GM23338 (cell line): ENCODE measurements around the gene NANS.

Experiments
- ETS1 ChIP-seq: IDR thresholded peaks from 2 replicates; pipeline ENCODE4 v1.6.1; 2016; ENCODE audit warnings: antibody characterized with exemption
- EZH2 ChIP-seq: fragments of 200-600 bp; sonication (generic); IDR thresholded peaks from one replicate; pipeline ENCODE4 v1.8.0; 2017; ENCODE audit warnings: antibody characterized with exemption, mild to moderate bottlenecking, low read depth; ENCODE audit not compliant: unreplicated experiment
- EZH2phosphoT487 ChIP-seq: fragments of 200-600 bp; sonication (generic); IDR thresholded peaks from one replicate; pipeline ENCODE4 v1.8.1; 2018; ENCODE audit warnings: antibody characterized with exemption; ENCODE audit not compliant: unreplicated experiment
- JUNB ChIP-seq: IDR thresholded peaks from one replicate; pipeline ENCODE4 v1.6.1; 2016; ENCODE audit warnings: antibody characterized with exemption; ENCODE audit not compliant: unreplicated experiment
- NANOG ChIP-seq: IDR thresholded peaks from 2 replicates; pipeline ENCODE4 v1.6.1; 2016; ENCODE audit warnings: antibody characterized with exemption, borderline replicate concordance
- POLR2AphosphoS5 ChIP-seq: IDR thresholded peaks from 2 replicates; pipeline ENCODE4 v1.6.1; 2016; ENCODE audit warnings: antibody characterized with exemption, low read depth
- REST ChIP-seq: IDR thresholded peaks from one replicate; pipeline ENCODE4 v1.6.1; 2018; ENCODE audit warnings: antibody characterized with exemption; ENCODE audit not compliant: unreplicated experiment
- STAT1 ChIP-seq: IDR thresholded peaks from one replicate; pipeline ENCODE4 v1.6.1; 2016; ENCODE audit warnings: antibody characterized with exemption; ENCODE audit not compliant: unreplicated experiment
- TF ChIP-seq, protein P1 (sequence below), 2 experiments: fragments of 200-600 bp in 1 of 2; sonication (generic) in 1 of 2; conservative IDR thresholded peaks; 2 replicates each; pipeline versions ENCODE4 v1.5.1 to v1.6.1; 2016 to 2017; ENCODE audit warnings: antibody characterized with exemption in 2 of 2, low read depth in 2 of 2, mild to moderate bottlenecking in 2 of 2, moderate library complexity in 1 of 2
- TF ChIP-seq, protein P2 (sequence below): fragments of 250-450 bp; sonication (Bioruptor Pico); IDR thresholded peaks from 2 replicates; pipeline ENCODE4 v1.5.0; 2020; ENCODE audit warnings: mild to moderate bottlenecking, moderate library complexity

DNA sequence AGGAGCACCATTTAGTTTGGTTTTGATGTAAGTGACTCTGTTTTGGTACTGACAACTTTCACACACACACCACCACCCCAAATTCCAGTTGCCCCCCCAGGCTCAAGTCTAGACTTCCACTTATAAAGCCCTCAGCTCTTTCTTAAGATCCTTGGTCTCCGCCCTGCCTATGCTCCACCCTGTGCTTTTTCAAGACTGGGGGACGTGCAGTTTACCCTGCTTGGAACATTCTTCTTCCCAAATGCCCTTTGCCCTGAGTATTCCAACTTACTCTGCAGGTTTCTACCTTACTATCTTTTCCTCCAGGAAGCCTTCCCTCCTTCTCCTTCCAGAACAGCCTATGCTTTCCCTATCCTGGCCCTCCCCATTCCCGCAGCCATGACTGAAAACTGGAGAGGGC lies 63.9 kb downstream of the NANS start:
- TF ChIP-seq REST (no peak), EZH2 (no peak), POLR2AphosphoS5 (no peak), EZH2phosphoT487 (no peak), JUNB (no peak), ETS1 (no peak), STAT1 (no peak), NANOG (no peak)
- TF ChIP-seq, protein P1, sequence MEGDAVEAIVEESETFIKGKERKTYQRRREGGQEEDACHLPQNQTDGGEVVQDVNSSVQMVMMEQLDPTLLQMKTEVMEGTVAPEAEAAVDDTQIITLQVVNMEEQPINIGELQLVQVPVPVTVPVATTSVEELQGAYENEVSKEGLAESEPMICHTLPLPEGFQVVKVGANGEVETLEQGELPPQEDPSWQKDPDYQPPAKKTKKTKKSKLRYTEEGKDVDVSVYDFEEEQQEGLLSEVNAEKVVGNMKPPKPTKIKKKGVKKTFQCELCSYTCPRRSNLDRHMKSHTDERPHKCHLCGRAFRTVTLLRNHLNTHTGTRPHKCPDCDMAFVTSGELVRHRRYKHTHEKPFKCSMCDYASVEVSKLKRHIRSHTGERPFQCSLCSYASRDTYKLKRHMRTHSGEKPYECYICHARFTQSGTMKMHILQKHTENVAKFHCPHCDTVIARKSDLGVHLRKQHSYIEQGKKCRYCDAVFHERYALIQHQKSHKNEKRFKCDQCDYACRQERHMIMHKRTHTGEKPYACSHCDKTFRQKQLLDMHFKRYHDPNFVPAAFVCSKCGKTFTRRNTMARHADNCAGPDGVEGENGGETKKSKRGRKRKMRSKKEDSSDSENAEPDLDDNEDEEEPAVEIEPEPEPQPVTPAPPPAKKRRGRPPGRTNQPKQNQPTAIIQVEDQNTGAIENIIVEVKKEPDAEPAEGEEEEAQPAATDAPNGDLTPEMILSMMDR (conservative IDR thresholded peaks at IDR 0.05; ENCODE audit: low read depth in 2 of 2), result no peak
- TF ChIP-seq, protein P2, sequence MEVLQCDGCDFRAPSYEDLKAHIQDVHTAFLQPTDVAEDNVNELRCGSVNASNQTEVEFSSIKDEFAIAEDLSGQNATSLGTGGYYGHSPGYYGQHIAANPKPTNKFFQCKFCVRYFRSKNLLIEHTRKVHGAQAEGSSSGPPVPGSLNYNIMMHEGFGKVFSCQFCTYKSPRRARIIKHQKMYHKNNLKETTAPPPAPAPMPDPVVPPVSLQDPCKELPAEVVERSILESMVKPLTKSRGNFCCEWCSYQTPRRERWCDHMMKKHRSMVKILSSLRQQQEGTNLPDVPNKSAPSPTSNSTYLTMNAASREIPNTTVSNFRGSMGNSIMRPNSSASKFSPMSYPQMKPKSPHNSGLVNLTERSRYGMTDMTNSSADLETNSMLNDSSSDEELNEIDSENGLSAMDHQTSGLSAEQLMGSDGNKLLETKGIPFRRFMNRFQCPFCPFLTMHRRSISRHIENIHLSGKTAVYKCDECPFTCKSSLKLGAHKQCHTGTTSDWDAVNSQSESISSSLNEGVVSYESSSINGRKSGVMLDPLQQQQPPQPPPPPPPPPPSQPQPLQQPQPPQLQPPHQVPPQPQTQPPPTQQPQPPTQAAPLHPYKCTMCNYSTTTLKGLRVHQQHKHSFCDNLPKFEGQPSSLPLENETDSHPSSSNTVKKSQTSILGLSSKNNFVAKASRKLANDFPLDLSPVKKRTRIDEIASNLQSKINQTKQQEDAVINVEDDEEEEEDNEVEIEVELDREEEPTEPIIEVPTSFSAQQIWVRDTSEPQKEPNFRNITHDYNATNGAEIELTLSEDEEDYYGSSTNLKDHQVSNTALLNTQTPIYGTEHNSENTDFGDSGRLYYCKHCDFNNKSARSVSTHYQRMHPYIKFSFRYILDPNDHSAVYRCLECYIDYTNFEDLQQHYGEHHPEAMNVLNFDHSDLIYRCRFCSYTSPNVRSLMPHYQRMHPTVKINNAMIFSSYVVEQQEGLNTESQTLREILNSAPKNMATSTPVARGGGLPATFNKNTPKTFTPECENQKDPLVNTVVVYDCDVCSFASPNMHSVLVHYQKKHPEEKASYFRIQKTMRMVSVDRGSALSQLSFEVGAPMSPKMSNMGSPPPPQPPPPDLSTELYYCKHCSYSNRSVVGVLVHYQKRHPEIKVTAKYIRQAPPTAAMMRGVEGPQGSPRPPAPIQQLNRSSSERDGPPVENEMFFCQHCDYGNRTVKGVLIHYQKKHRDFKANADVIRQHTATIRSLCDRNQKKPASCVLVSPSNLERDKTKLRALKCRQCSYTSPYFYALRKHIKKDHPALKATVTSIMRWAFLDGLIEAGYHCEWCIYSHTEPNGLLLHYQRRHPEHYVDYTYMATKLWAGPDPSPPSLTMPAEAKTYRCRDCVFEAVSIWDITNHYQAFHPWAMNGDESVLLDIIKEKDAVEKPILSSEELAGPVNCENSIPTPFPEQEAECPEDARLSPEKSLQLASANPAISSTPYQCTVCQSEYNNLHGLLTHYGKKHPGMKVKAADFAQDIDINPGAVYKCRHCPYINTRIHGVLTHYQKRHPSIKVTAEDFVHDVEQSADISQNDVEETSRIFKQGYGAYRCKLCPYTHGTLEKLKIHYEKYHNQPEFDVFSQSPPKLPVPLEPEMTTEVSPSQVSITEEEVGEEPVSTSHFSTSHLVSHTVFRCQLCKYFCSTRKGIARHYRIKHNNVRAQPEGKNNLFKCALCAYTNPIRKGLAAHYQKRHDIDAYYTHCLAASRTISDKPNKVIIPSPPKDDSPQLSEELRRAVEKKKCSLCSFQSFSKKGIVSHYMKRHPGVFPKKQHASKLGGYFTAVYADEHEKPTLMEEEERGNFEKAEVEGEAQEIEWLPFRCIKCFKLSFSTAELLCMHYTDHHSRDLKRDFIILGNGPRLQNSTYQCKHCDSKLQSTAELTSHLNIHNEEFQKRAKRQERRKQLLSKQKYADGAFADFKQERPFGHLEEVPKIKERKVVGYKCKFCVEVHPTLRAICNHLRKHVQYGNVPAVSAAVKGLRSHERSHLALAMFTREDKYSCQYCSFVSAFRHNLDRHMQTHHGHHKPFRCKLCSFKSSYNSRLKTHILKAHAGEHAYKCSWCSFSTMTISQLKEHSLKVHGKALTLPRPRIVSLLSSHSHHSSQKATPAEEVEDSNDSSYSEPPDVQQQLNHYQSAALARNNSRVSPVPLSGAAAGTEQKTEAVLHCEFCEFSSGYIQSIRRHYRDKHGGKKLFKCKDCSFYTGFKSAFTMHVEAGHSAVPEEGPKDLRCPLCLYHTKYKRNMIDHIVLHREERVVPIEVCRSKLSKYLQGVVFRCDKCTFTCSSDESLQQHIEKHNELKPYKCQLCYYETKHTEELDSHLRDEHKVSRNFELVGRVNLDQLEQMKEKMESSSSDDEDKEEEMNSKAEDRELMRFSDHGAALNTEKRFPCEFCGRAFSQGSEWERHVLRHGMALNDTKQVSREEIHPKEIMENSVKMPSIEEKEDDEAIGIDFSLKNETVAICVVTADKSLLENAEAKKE (CRISPR knock-in tag), result no peak
